ENCODE results near the gene UAP1L1. TPM values are rescaled to one million over a fixed set of nuclear protein-coding genes. Genes with fewer than 3 reads are reported as not detected.
A peak's percentile ranks its signal among the peaks of the same experiment; 100 is the strongest.

Gene UAP1L1
- total RNA-seq, 1 experiment from 2014 or later = 24.6 TPM

- H3K4me3 ChIP-seq (ENCODE audit: low read depth, low read length) = no peak overlapping the region
- CTCF ChIA-PET = interaction anchor here (0.6 kb wide), 2 partner anchors 15 to 118 kb away, joined by 3 to 4 read pairs; partner anchors contain the start of gene SLC34A3
- no peak for TF ChIP-seq CTCF (IDR thresholded peaks at IDR 0.05; ENCODE audit: insufficient read depth in 1 of 2, low read depth in 1 of 2, low read length in 1 of 2, severe bottlenecking in 1 of 2, unreplicated experiment in 1 of 2)
Measured at GRCh38 chr9:137112564-137113384, 35.5 kb downstream of the UAP1L1 start.

GRCh38 chr9:137113385-137114159 lies 36.3 kb downstream of the UAP1L1 start:
- H3K9me3 ChIP-seq = no peaks in the 10 kb centered on the region
- DNase-seq = no peak
- CTCF ChIA-PET = interaction anchor here (0.6 kb wide), 2 partner anchors 14 to 117 kb away, joined by 3 to 4 read pairs; partner anchors contain the start of gene SLC34A3
- H3K4me3 ChIP-seq (ENCODE audit: low read depth, low read length) = peak overlapping the region; percentile 70
- no peaks in the 10 kb centered on the region; the same call in 1 of the 2 replicates for H3K36me3 ChIP-seq (ENCODE audit: control insufficient read depth, insufficient read depth, low read length)
- intact Hi-C loops (cut with micrococcal nuclease; ENCODE audit: unreplicated experiment) = no loop called here
- no peak overlapping the region for H3K27ac Mint-ChIP-seq (ENCODE audit: unreplicated experiment)
- H3K4me3 Mint-ChIP-seq (ENCODE audit: unreplicated experiment) = peak overlapping the region; percentile 66
- TF ChIP-seq CTCF (IDR thresholded peaks at IDR 0.05; ENCODE audit: insufficient read depth in 1 of 2, low read depth in 1 of 2, low read length in 1 of 2, severe bottlenecking in 1 of 2, unreplicated experiment in 1 of 2) = no peak
- POLR2A ChIA-PET = interaction anchor here (0.6 kb wide), 1 partner anchor 28 kb away, joined by 3 read pairs; no protein-coding TSS in a partner anchor
- peaks cover 17% of the 10 kb centered on the region for H3K4me1 Mint-ChIP-seq (ENCODE audit: low read depth, unreplicated experiment)
- no peaks in the 10 kb centered on the region for H3K9me3 Mint-ChIP-seq (ENCODE audit: unreplicated experiment)
- peaks cover 29% of the 10 kb centered on the region for H3K4me1 ChIP-seq
- no peaks in the 10 kb centered on the region for H3K27me3 Mint-ChIP-seq (ENCODE audit: insufficient read depth, unreplicated experiment)
- peaks cover 9% of the 10 kb centered on the region for H3K36me3 Mint-ChIP-seq (ENCODE audit: insufficient read depth, unreplicated experiment)
- no peaks in the 10 kb centered on the region for H3K27me3 ChIP-seq (replicated peaks; ENCODE audit: control insufficient read depth, insufficient read depth, low read length)
- TSS peak; percentile 16 for BruUV-seq (replicated peaks)

More at GRCh38 chr9:137112564-137113384, 35.5 kb downstream of the UAP1L1 start:
- Histone ChIP-seq H3K4me1 (peaks cover 29% of the 10 kb centered on the region), H3K36me3 (ENCODE audit: control insufficient read depth, insufficient read depth, low read length) (no peaks in the 10 kb centered on the region; the same call in 1 of the 2 replicates), H3K27me3 (replicated peaks; ENCODE audit: control insufficient read depth, insufficient read depth, low read length) (no peaks in the 10 kb centered on the region), H3K9me3 (no peaks in the 10 kb centered on the region)
- intact Hi-C loops (cut with micrococcal nuclease; ENCODE audit: unreplicated experiment) = no loop called here
- no peaks in the 10 kb centered on the region for H3K9me3 Mint-ChIP-seq (ENCODE audit: unreplicated experiment)
- H3K36me3 Mint-ChIP-seq (ENCODE audit: insufficient read depth, unreplicated experiment) = peaks cover 12% of the 10 kb centered on the region
- POLR2A ChIA-PET = interaction anchor here (0.6 kb wide), 1 partner anchor 27 kb away, joined by 3 read pairs; no protein-coding TSS in a partner anchor
- no peaks in the 10 kb centered on the region for H3K27me3 Mint-ChIP-seq (ENCODE audit: insufficient read depth, unreplicated experiment)
- peak overlapping the region; percentile 66 for H3K4me3 Mint-ChIP-seq (ENCODE audit: unreplicated experiment)
- peaks cover 15% of the 10 kb centered on the region for H3K4me1 Mint-ChIP-seq (ENCODE audit: low read depth, unreplicated experiment)
- BruUV-seq (replicated peaks) = no TSS peak
- H3K27ac Mint-ChIP-seq (ENCODE audit: unreplicated experiment) = no peak overlapping the region
- no peak for DNase-seq

GRCh38 chr9:137114220-137114612 lies 36.9 kb downstream of the UAP1L1 start:
- no peaks in the 10 kb centered on the region; the same call in 1 of the 2 replicates for H3K36me3 ChIP-seq (ENCODE audit: control insufficient read depth, insufficient read depth, low read length)
- peaks cover 9% of the 10 kb centered on the region for H3K36me3 Mint-ChIP-seq (ENCODE audit: insufficient read depth, unreplicated experiment)
- no TSS peak for BruUV-seq (replicated peaks)
- ChIA-PET CTCF (no interaction called here), POLR2A (no interaction called here)
- no peaks in the 10 kb centered on the region for H3K27me3 Mint-ChIP-seq (ENCODE audit: insufficient read depth, unreplicated experiment)
- no peaks in the 10 kb centered on the region for H3K9me3 Mint-ChIP-seq (ENCODE audit: unreplicated experiment)
- no peaks in the 10 kb centered on the region for H3K27me3 ChIP-seq (replicated peaks; ENCODE audit: control insufficient read depth, insufficient read depth, low read length)
- peak overlapping the region; percentile 66 for H3K4me3 Mint-ChIP-seq (ENCODE audit: unreplicated experiment)
- peak overlapping the region; percentile 70 for H3K4me3 ChIP-seq (ENCODE audit: low read depth, low read length)
- H3K4me1 ChIP-seq = peaks cover 29% of the 10 kb centered on the region
- peaks cover 17% of the 10 kb centered on the region for H3K4me1 Mint-ChIP-seq (ENCODE audit: low read depth, unreplicated experiment)
- H3K27ac Mint-ChIP-seq (ENCODE audit: unreplicated experiment) = no peak overlapping the region
- intact Hi-C loops (cut with micrococcal nuclease; ENCODE audit: unreplicated experiment) = no loop called here
- no peak for TF ChIP-seq CTCF (IDR thresholded peaks at IDR 0.05; ENCODE audit: insufficient read depth in 1 of 2, low read depth in 1 of 2, low read length in 1 of 2, severe bottlenecking in 1 of 2, unreplicated experiment in 1 of 2)
- no peaks in the 10 kb centered on the region for H3K9me3 ChIP-seq
- no peak for DNase-seq

All from Caco-2 (cell line).